NB4 (cell line): Measurements from ENCODE around the gene GRID1.

ENCODE experiments used
- POLR2A ChIP-seq: IDR thresholded peaks from 2 replicates; pipeline ENCODE4 v1.6.1; 2011; ENCODE audit warnings: mild to moderate bottlenecking; ENCODE audit not compliant: insufficient read length; ENCODE audit errors: extremely low read depth
- TF ChIP-seq, protein P1 (sequence below): IDR thresholded peaks from one replicate; pipeline ENCODE4 v1.5.1; 2012; ENCODE audit warnings: low read depth, low read length
- TF ChIP-seq, protein P2 (sequence below): IDR thresholded peaks from 2 replicates; pipeline ENCODE4 v1.6.1; 2011; ENCODE audit warnings: low read depth, low read length

DNA sequence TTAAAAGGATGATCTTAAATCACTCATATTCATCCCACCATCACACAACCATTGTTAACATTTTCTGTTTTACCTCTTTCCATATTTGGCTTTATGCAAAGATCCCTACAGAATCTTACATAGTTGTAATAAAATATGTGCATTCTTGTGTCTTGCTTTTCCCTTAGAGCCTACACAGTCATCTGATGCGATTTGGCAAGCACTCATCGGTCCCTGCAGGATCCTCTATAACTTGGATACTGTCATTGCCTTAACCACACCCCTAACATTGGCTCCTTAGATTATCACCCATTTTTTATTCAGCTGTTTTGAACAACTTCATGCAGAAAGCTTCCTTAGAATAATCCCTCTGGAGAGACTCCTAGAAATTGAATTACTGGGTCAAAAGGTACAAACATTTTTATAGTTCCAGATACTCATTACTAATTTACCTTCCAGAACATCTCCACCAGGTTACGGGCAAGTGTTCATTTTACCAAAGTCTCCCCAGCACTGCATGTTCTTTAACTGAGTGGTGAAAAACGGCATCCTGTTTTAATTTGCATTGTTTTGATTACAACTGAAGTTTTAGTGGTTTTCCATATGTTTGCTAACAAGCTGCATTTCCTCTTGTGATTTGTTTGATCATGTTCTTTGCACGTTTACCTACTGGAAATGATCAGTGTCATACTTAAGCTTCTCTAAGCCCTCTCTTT is 268.3 kb downstream of the GRID1 start:
- TF ChIP-seq, protein P1, sequence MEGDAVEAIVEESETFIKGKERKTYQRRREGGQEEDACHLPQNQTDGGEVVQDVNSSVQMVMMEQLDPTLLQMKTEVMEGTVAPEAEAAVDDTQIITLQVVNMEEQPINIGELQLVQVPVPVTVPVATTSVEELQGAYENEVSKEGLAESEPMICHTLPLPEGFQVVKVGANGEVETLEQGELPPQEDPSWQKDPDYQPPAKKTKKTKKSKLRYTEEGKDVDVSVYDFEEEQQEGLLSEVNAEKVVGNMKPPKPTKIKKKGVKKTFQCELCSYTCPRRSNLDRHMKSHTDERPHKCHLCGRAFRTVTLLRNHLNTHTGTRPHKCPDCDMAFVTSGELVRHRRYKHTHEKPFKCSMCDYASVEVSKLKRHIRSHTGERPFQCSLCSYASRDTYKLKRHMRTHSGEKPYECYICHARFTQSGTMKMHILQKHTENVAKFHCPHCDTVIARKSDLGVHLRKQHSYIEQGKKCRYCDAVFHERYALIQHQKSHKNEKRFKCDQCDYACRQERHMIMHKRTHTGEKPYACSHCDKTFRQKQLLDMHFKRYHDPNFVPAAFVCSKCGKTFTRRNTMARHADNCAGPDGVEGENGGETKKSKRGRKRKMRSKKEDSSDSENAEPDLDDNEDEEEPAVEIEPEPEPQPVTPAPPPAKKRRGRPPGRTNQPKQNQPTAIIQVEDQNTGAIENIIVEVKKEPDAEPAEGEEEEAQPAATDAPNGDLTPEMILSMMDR: no peak
- TF ChIP-seq, protein P2, sequence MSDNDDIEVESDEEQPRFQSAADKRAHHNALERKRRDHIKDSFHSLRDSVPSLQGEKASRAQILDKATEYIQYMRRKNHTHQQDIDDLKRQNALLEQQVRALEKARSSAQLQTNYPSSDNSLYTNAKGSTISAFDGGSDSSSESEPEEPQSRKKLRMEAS: no peak
- TF ChIP-seq POLR2A: no peak
